A549 treated with Hydrocortisone at 1 μM for 4 hours (cell line): ENCODE data around the gene COL19A1. TPM values are rescaled to one million over a fixed set of nuclear protein-coding genes. Genes with fewer than 3 reads are reported as not detected.

Experiments
- total RNA-seq: library from RNA; stranded (reverse); fragments of 200-300 nt; extraction: Qiagen RNA extraction; gene quantifications from 5 replicates; pipeline ENCODE4 v1.2.3, GENCODE V29; 2022

COL19A1 gene
- total RNA-seq: not detected in 5 replicates

GRCh38 chr6:69866351-69866769, at the start of gene COL19A1:
Gene COL19A1 (plus strand): TSS chr6:69866556. CDS start chr6:69879568, 13,012 bp downstream.

Other genes starting within 250 kb of the COL19A1 start
- 9.4 to 14.9 TPM (median 11.6 TPM) in 5 replicates for gene LMBRD1, start 69.5 kb upstream of the COL19A1 start, total RNA-seq